GM19455 (cell line): ENCODE measurements around the gene PTPA.

Source experiments
- ATAC-seq: cut with Tn5 transposase; IDR thresholded peaks from one replicate; pipeline ENCODE4 v1.9.1; 2021; ENCODE audit not compliant: unreplicated experiment

The PTPA gene

DNA sequence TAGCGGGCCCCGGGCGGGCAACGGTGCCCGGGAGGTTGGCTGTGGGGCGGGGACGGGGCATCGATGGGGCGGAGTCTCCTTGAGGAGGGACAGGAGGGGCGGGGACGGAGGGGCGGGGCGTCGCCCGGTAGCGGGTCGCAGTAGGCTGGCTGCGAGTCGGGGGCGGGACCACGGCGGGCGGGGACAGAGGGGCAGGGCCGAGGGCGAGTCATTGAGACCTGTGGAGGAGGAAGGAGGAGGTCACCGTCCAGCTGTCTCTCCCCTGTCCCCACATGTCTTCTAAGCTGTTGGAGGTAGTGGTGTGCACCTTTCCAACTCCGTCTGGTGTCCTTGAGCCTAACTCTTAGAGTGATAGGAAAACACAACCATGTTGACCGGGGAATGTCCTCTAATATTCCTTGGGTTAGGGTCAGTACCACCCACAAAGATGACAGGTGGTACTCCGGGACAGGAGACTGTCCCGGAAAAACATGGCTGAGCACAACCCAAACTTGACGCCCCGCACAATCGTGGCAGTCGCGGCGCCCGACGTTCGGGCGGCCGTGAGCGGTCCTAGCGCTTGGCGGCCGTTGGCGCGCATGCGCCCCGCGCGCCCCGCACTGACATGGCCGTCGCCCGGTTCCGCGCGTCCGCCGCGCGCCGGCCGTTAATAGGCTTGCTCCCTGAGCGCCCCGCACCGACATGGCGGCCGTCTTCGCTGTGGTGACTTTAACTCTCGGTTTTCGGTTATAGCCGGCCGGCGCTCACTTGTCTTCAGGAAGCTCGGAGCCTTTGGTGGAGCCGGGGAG is at the start of gene PTPA, which contains the start of gene CRAT:
Gene PTPA, plus strand, starts transcription at position 676 of the 788 bp plus-strand sequence. CDS start 186 bp downstream, outside the sequence.
Gene CRAT, minus strand, starts transcription at position 54 of the 788 bp plus-strand sequence. CDS start 284 bp downstream, outside the sequence.
- ATAC-seq, result peak; percentile 72

GRCh38 chr9:129063061-129063460 is 48.2 kb upstream of the PTPA start:
- ATAC-seq, result no peak

GRCh38 chr9:129064499-129064908 is 46.7 kb upstream of the PTPA start:
- ATAC-seq, result no peak

- no peak for ATAC-seq
Observed at GRCh38 chr9:129068110-129068509, 43.1 kb upstream of the PTPA start.

GRCh38 chr9:129068990-129069861 is 42.0 kb upstream of the PTPA start:
- no peak for ATAC-seq

DNA sequence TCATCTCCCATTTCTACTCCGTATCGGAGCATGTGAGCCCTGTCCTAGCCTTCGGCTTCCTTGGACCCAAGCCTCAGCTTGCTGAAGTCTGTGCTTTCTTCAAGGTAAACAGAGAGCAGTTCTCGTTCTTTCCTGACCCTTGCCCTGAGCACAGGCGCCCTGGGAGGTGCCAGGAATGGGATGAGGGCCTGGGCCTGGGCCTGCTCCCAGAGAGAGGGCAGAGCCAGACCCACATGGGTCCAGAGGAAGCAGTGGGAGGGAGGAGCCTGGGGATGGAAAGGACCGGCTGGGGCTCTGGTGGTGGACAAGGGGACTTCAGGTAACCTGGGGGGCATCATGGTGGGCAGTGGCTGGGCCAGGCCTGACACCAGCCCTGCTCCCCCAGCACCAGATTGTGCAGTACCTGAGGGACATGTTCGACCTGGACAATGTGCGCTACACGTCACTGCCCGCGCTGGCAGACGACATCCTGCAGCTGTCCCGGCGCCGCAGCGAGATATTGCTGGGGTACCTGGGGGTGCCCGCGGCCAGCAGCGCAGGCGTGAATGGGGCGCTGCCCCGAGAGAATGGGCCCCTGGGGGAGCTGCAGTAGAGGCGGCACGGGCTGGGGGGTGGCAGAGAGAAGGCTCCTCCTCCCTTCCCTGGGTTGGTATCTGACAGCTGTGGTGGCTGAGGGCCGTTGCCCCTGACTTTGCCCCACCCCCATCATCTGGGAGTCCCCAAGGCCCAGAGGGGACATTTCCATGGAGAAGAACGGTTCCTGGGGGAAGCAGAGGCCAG is 41.2 kb upstream of the PTPA start:
- ATAC-seq, result no peak

DNA sequence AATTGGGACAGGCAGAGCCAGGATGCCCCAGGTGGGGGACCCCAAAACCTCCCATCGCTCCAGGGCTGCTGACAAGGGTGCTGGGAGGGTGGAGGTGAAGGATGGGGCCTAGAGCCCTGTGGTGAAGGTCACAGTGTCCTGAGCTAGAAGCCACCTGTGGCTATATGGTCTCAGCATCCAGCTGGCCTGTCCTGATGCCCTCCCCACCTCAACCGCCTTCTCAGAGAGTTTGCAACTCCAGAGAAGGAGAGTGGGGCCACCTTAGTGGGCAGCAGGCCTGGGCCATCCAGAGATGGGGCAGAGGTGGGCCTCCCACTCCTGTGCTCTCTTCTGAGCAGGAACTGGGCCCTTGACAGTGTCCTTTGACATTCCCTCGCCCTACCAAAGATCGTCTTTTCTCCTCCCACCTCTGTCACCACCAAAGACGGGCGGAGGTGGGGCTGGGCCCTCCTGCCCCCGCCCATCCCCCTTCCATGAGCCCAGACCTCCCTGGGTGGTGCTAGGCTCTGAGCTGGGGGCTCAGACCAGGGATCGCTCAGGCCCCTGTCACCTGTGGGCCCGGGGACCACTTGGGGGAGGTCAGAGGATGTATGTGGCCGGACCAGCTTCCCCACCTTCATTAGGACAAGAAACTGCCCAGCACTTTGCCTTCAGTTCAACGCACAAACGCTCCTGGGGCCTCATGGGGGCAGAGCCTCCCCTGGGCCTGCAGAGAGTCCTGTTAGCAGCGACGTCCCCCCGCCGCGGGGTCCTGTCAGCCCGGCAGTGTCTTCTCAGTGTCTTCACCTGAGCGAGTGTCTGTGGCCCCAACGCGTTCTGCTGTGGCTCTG is 40.3 kb upstream of the PTPA start:
- ATAC-seq, result no peak

DNA sequence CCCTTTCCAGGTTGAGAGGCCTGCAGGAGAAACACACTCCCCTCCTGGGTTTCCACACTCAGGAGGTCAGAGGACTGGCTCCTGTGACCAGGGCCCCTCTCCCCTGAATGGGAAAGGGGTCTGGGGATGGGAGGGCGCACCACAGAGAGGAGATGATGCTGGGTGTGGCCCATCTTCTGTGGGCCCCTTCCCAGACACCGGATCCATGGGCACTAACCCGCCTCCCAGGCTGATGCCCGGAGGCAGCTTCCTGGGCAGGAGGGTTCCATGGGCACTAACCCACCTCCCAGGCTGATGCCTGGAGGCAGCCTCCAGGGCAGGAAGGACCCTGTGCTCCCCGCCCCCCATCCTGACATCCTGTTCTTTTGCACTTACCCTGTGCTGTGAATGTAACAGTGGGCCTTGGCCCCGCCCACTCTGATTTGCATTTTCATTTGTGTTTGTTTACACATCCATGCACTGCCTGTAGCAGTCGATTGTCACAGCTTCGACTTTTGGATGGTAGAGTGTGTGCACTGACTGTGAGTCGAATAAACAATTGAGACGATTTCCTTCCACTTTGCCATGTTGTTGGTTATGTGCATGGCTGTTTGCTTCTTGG is 39.6 kb upstream of the PTPA start:
- ATAC-seq, result no peak

DNA sequence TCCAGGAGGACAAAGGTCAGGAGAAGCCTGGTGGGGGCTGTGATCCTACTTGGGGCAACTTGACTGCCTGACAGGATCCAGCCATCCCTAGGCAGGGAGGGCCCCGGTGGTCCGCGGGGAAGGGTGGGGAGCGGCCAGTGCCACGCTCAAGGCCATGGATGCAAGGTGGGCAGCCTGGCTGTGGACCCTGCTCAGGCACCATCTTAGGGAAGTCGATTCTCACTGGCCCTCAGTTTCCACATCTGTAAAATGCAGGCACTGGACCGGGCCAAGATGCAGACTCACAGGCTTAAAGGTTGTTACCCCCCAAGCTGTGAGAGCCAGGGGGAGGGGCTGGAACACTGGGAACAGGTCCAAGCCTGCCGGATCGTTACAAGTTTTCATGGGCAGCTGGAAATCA is 39.0 kb upstream of the PTPA start:
- no peak for ATAC-seq

DNA sequence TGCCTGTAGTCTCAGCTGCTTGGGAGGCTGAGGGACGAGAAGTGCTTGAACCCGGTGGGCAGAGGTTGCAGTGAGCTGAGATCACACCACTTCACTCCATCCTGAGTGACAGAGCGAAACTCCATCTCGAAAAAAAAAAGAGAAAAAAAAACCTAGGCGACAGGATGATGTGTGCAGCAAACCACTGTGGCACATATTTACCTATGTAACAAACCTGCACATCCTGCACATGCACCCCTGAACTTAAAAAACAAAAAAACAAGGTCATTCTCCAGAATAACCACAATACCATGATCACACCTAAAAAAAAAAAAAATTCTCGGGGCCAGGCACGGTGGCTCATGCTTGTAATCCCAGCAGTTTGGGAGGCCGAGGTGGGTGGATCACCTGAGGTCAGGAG is 37.8 kb upstream of the PTPA start:
- ATAC-seq, result no peak

- ATAC-seq, result no peak
Observed at GRCh38 chr9:129074106-129074505, 37.1 kb upstream of the PTPA start.

GRCh38 chr9:129075996-129076639 is 35.1 kb upstream of the PTPA start:
- ATAC-seq, result no peak

GRCh38 chr9:129076640-129077037 is 34.6 kb upstream of the PTPA start:
- ATAC-seq, result no peak

GRCh38 chr9:129077236-129077635 is 34.0 kb upstream of the PTPA start:
- ATAC-seq, result no peak

DNA sequence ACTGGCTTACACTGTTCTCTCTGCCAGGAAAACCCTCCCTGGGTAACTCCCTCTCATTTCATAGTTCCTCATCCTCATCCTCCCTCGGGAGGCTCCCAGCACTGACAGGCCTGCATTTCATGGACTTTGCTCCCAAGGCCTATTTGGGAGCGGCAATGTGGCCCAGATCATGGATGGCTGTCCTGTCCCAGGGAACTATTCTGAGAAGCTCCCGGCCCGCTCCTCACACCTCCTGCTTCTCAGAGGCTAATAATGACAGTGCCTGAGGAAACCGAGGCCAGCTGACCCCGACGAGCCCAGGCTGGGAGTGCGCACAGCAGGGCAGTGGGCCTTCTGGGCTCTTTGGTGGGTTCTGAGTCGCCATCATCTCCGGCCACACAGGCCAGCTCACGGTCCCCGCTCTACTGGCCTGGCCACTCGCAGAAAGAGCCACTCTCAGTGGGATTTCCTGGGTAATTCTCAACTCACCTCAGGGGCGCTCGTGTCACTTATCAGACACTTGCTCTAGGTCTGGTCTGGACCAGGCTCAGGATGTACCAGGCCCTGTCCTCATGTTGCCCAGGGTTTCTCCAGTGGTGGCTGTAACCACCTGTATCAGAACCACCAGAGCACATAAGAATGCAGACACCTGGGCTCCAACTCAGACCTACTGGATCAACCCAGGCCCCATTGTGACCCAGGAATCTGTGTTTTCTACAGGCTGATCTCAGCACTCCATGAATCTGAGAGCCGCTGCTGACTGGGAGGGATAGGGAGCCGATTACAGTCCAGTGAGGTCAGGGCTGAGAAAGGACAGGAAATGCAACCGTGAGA is 32.3 kb upstream of the PTPA start:
- no peak for ATAC-seq

DNA sequence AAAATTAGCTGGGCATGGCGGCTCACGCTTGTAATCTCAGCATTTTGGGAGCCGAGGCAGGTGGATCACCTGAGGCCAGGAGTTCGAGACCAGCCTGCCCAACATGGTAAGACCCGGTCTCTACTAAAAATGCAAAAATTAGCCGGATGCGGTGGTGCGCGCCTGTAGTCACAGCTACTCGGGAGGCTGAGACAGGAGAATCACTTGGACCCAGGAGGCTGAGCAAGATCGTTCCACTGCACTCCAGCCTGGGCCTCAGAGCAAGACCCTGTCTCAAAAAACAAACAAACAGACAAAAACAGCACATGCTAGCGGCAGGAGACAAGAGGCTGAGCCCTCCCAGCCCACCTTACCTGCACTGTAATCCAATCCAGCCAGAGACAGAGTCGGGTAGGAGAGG is 31.4 kb upstream of the PTPA start:
- no peak for ATAC-seq

DNA sequence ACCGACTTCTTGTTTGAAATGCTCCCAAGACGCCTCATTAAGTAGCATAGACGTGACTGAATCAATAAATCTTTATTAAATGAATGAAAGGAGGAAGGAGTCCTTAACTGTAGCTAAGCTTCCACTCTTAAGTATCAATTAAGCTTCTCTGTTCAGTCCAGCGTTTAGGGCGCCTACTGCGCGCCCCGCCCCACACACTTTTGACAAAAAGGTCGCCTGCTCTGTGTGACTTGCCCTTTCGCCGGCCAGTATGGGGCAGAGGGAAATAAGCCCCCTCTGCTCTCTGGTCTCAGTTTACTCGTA is 31.0 kb upstream of the PTPA start:
- no peak for ATAC-seq

- ATAC-seq, result peak; percentile 95
Observed at GRCh38 chr9:129080601-129081387, 30.4 kb upstream of the PTPA start, which contains the start of gene DOLPP1. Gene DOLPP1 (plus strand): TSS chr9:129081111. CDS start chr9:129081132, 21 bp downstream.
